Measurements from ENCODE around the gene CD46. TPM values are rescaled to one million over a fixed set of nuclear protein-coding genes. Genes with fewer than 3 reads are reported as not detected.

CD46 gene
- total RNA-seq, 1 donor from 2014 or later = 116 TPM

- Mint-ChIP-seq H3K27ac (ENCODE audit: unreplicated experiment) (no peak overlapping the region), H3K4me3 (ENCODE audit: unreplicated experiment) (no peak overlapping the region), H3K36me3 (ENCODE audit: low read depth, unreplicated experiment) (peaks cover 44% of the 10 kb centered on the region), H3K9me3 (ENCODE audit: unreplicated experiment) (no peaks in the 10 kb centered on the region), H3K27me3 (ENCODE audit: unreplicated experiment) (peaks cover 5% of the 10 kb centered on the region), H3K4me1 (ENCODE audit: unreplicated experiment) (peaks cover 48% of the 10 kb centered on the region)
- TF ChIP-seq CTCF (IDR thresholded peaks at IDR 0.05; ENCODE audit: unreplicated experiment) = no peak
- no peak for DNase-seq (ENCODE audit: low spot score)
These were observed 69.0 kb downstream of the CD46 start for GRCh38 chr1:207820568-207821463.

GRCh38 chr1:207821464-207822045 is 69.7 kb downstream of the CD46 start:
- H3K27me3 Mint-ChIP-seq (ENCODE audit: unreplicated experiment) = peaks cover 5% of the 10 kb centered on the region
- H3K4me1 Mint-ChIP-seq (ENCODE audit: unreplicated experiment) = peaks cover 48% of the 10 kb centered on the region
- H3K4me3 Mint-ChIP-seq (ENCODE audit: unreplicated experiment) = no peak overlapping the region
- peaks cover 37% of the 10 kb centered on the region for H3K36me3 Mint-ChIP-seq (ENCODE audit: low read depth, unreplicated experiment)
- no peaks in the 10 kb centered on the region for H3K9me3 Mint-ChIP-seq (ENCODE audit: unreplicated experiment)
- no peak overlapping the region for H3K27ac Mint-ChIP-seq (ENCODE audit: unreplicated experiment)
- TF ChIP-seq CTCF (IDR thresholded peaks at IDR 0.05; ENCODE audit: unreplicated experiment) = no peak
- DNase-seq (ENCODE audit: low spot score) = no peak

GRCh38 chr1:207822124-207822601 is 70.3 kb downstream of the CD46 start:
- no peak for TF ChIP-seq CTCF (IDR thresholded peaks at IDR 0.05; ENCODE audit: unreplicated experiment)
- Mint-ChIP-seq H3K4me1 (ENCODE audit: unreplicated experiment) (peaks cover 48% of the 10 kb centered on the region), H3K27me3 (ENCODE audit: unreplicated experiment) (peaks cover 5% of the 10 kb centered on the region), H3K36me3 (ENCODE audit: low read depth, unreplicated experiment) (peaks cover 32% of the 10 kb centered on the region), H3K9me3 (ENCODE audit: unreplicated experiment) (no peaks in the 10 kb centered on the region), H3K27ac (ENCODE audit: unreplicated experiment) (no peak overlapping the region), H3K4me3 (ENCODE audit: unreplicated experiment) (no peak overlapping the region)
- DNase-seq (ENCODE audit: low spot score) = no peak

- no peak overlapping the region for H3K4me3 Mint-ChIP-seq (ENCODE audit: unreplicated experiment)
- H3K9me3 Mint-ChIP-seq (ENCODE audit: unreplicated experiment) = no peaks in the 10 kb centered on the region
- H3K27me3 Mint-ChIP-seq (ENCODE audit: unreplicated experiment) = peaks cover 5% of the 10 kb centered on the region
- no peak overlapping the region for H3K27ac Mint-ChIP-seq (ENCODE audit: unreplicated experiment)
- H3K4me1 Mint-ChIP-seq (ENCODE audit: unreplicated experiment) = peaks cover 52% of the 10 kb centered on the region
- H3K36me3 Mint-ChIP-seq (ENCODE audit: low read depth, unreplicated experiment) = peaks cover 26% of the 10 kb centered on the region
- DNase-seq (ENCODE audit: low spot score) = no peak
- no peak for TF ChIP-seq CTCF (IDR thresholded peaks at IDR 0.05; ENCODE audit: unreplicated experiment)
These were observed 71.0 kb downstream of the CD46 start for GRCh38 chr1:207822602-207823451.

Data from endothelial cell (in vitro differentiated cells).